GM19043 (cell line): ENCODE results near the gene SPTSSB.

Experiments used
- ATAC-seq: cut with Tn5 transposase; IDR thresholded peaks from one replicate; pipeline ENCODE4 v1.9.1; 2021; ENCODE audit warnings: low read depth; ENCODE audit not compliant: unreplicated experiment

SPTSSB gene

GRCh38 chr3:161393310-161393709 lies 22.0 kb upstream of the SPTSSB start:
- no peak for ATAC-seq

- ATAC-seq = no peak
Observed at GRCh38 chr3:161392853-161393252, 21.5 kb upstream of the SPTSSB start.

- no peak for ATAC-seq
Observed at GRCh38 chr3:161390200-161390599, 18.9 kb upstream of the SPTSSB start.

- no peak for ATAC-seq
Observed at GRCh38 chr3:161389445-161390035, 18.2 kb upstream of the SPTSSB start.

- ATAC-seq = no peak
Observed at GRCh38 chr3:161388855-161389254, 17.5 kb upstream of the SPTSSB start.

- no peak for ATAC-seq
Observed at GRCh38 chr3:161386991-161387770, 15.9 kb upstream of the SPTSSB start.

DNA sequence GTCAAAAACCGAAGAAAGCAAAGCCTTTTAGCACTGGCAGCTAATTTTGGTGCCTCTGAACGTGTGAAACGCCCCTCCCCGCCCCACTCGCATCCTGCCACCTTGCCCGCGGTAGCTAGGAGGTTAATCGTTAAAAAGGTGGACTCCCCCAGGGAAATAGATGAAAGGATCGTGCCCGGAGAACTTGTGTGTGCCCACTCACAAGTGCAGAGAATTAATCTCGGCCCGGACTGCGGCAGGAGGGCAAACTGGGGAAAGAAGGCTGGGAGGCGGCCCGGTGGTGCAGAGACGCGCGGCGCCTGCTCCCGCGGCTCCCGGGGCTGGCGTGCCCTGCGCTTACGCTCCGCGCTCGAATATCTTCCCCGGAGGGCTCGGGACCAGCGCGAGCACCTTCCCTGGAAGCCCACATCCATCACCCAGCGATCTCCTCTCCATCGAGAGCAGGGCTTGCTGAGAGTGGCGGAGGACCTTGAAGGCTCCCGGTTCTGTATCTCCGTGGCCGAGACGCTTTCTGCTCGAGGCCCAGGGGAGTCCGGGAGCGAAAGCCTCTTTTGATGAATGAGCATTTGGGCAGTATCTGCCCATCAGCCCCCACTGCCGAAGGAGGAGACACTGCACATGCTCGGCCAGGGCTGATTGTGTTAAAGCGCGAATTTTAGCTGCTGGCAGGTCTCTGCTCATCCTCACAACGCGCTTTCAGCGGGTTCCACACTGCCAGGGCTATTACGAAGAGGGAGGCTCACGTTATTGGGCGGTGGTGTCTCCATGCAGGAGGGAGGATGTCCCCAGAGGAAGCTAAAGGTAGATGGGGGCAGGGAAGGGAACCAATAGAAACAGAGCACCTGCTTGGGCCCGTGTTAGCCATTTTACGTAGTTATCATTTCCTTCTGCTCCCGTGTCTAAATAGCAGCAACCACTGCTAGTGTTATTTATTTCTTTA lies 1.3 kb upstream of the SPTSSB start:
- peak; percentile 41 for ATAC-seq

GRCh38 chr3:161369531-161369930 lies 1.8 kb downstream of the SPTSSB start:
- ATAC-seq = no peak

GRCh38 chr3:161366094-161366493 lies 5.2 kb downstream of the SPTSSB start:
- no peak for ATAC-seq

GRCh38 chr3:161358488-161358887 lies 12.8 kb downstream of the SPTSSB start:
- ATAC-seq = no peak

- ATAC-seq = no peak
Observed at GRCh38 chr3:161356287-161356686, 15.0 kb downstream of the SPTSSB start.

- ATAC-seq = peak; percentile 50
Observed at GRCh38 chr3:161355508-161355907, 15.8 kb downstream of the SPTSSB start.

DNA sequence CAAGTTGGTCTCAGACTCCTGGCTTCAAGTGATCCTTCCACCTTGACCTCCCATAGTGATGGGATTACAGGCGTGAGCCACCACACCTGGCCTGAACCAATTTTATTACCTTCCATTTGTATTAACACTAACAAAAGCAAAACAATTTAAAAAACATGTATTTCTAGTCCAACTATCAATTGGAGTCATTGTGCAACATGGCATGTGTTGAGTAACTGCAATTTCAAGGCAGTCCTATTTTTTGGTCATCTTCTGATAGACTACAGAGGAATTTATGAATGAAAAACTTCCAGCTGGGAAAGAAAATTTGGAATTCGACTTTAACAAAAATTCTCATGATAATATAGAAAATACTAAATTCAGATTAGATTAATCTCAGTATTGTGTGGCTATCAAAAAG lies 16.8 kb downstream of the SPTSSB start:
- no peak for ATAC-seq

- no peak for ATAC-seq
Observed at GRCh38 chr3:161351330-161351729, 20.0 kb downstream of the SPTSSB start.

DNA sequence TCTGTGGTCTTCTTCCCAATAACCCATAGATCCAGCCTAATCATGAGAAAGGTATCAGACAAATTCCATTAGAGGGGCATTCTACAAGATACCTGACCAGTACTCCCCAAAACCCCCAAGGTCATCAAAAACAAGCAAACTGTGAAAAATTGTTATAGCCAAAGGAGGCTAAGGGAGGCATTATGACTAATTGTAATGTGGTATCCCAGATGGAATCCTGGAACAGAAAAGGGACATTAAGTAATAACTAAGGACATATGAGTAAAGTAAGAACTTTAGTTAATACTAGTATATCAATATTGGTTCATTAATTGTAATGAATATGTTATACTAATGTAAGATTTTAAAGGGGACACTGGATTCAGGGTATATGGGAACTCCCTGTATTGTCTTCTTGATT lies 20.4 kb downstream of the SPTSSB start:
- ATAC-seq = no peak

- ATAC-seq = peak; percentile 51
Observed at GRCh38 chr3:161349529-161350312, 21.6 kb downstream of the SPTSSB start.

DNA sequence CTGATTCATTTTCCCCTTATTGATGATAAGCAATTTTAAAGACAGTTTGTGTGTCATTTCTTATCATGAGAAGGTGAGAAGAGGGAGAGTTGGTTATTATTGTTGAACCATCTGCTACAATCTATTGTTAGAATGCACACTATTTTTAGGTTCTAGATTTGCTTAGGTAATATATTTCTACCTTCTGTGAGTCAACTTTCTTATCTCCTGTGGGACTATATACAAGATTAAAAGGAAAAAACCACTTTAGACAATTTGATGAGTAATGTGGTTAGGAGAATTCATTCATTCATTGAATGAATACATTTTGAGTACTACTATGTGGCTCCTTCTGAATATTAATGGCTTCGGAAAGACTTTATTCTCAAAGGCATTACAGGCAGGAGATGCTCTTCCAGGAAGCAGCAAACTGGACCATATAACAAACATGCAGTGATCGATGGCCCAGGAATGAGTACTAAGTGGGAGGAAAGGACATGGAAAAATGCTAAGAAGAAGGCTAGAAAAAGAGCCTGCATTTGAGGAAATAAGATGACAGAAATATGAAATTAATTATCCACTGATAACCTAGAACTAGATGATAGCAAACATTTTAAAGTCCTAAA lies 22.4 kb downstream of the SPTSSB start:
- no peak for ATAC-seq

DNA sequence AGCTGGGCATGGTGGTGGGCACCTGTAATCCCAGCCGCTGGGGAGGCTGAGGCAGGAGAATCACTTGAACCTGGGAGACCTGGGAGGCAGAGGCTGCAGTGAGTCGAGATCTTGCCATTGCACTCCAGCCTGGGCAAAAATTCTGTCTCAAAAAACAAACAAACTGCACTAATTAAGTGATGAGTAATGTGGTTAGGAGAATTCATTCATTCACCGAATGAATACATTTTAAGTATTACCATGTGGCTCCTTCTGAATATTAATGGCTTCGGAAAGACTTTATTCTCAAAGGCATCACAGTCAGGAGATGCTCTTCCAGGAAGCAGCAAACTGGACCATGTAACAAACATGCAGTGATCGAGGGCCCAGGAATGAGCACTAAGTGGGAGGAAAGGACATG lies 23.6 kb downstream of the SPTSSB start:
- no peak for ATAC-seq

- ATAC-seq = no peak
Observed at GRCh38 chr3:161345023-161345422, 26.3 kb downstream of the SPTSSB start.

- no peak for ATAC-seq
Observed at GRCh38 chr3:161343986-161344385, 27.3 kb downstream of the SPTSSB start.
